ENCODE data around the gene PLCB1. TPM values are rescaled to one million over a fixed set of nuclear protein-coding genes. Genes with fewer than 3 reads are reported as not detected.

Gene PLCB1
- total RNA-seq, 3 donors from 2014 or later, result 7.2 to 50.7 (median 8.8) TPM

GRCh38 chr20:8246153-8246552 lies 114.1 kb downstream of the PLCB1 start:
- intact Hi-C loops (cut with DNase I, micrococcal nuclease), result no loop called here
- no peak for DNase-seq
- Histone ChIP-seq H3K36me3 (ENCODE audit: low read depth) (no peaks in the 10 kb centered on the region), H3K4me1 (ENCODE audit: low read depth) (no peaks in the 10 kb centered on the region), H3K9me3 (no peaks in the 10 kb centered on the region), H3K4me3 (no peak overlapping the region)
- ATAC-seq, result no peak
- TF ChIP-seq, protein P1, sequence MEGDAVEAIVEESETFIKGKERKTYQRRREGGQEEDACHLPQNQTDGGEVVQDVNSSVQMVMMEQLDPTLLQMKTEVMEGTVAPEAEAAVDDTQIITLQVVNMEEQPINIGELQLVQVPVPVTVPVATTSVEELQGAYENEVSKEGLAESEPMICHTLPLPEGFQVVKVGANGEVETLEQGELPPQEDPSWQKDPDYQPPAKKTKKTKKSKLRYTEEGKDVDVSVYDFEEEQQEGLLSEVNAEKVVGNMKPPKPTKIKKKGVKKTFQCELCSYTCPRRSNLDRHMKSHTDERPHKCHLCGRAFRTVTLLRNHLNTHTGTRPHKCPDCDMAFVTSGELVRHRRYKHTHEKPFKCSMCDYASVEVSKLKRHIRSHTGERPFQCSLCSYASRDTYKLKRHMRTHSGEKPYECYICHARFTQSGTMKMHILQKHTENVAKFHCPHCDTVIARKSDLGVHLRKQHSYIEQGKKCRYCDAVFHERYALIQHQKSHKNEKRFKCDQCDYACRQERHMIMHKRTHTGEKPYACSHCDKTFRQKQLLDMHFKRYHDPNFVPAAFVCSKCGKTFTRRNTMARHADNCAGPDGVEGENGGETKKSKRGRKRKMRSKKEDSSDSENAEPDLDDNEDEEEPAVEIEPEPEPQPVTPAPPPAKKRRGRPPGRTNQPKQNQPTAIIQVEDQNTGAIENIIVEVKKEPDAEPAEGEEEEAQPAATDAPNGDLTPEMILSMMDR (IDR thresholded peaks at IDR 0.05), result no peak

DNA sequence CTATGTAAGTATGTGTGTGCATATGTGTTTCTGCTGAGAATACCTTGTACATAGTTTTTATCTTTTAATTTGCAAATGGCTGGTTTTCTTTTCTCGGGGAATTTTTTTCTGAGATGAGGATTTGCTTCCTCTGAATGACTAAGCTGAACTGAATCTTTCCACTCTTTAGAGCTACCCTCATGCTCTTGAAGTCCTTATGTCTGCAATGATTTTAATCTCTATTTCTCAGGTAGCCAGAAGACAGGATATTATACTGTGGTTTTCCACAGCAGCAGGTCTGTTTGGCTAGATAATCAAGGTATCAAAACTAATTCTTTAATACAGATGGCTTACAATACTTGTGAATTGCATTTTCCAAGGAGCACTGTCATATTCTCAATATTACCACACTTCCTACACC lies 114.7 kb downstream of the PLCB1 start:
- DNase-seq, result no peak
- ATAC-seq, result no peak
- Histone ChIP-seq H3K9me3 (no peaks in the 10 kb centered on the region), H3K4me3 (no peak overlapping the region), H3K36me3 (ENCODE audit: low read depth) (no peaks in the 10 kb centered on the region), H3K4me1 (ENCODE audit: low read depth) (no peaks in the 10 kb centered on the region)
- intact Hi-C loops (cut with DNase I, micrococcal nuclease), result no loop called here
- TF ChIP-seq, protein P1 (IDR thresholded peaks at IDR 0.05), result no peak

DNA sequence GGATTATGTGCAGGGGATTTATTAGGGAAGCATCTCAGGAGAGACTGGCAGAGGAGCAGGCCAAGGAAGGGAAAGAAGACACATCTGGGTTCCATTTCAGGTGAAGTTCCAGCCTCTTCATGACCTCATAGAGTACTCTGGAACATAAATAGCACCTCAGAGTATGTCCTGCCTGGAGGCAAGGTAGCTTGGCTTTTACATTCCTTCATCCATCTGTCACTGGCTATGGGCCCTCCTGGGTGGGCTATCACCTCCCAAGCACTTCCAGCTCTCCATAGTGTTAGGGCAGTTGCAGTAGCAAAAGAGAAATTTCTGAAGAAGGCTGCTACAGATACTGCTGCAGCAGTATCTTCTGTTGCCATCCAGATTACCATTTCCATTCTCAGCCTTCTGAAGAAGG lies 116.0 kb downstream of the PLCB1 start:
- H3K4me3 ChIP-seq, result no peak overlapping the region
- H3K4me1 ChIP-seq (ENCODE audit: low read depth), result no peaks in the 10 kb centered on the region
- intact Hi-C loops (cut with DNase I, micrococcal nuclease), result no loop called here
- TF ChIP-seq, protein P1 (IDR thresholded peaks at IDR 0.05), result no peak
- ATAC-seq (no peak), DNase-seq (no peak)
- no peaks in the 10 kb centered on the region for H3K9me3 ChIP-seq
- no peaks in the 10 kb centered on the region for H3K36me3 ChIP-seq (ENCODE audit: low read depth)

GRCh38 chr20:8249634-8250033 lies 117.6 kb downstream of the PLCB1 start:
- TF ChIP-seq, protein P1 (IDR thresholded peaks at IDR 0.05), result no peak
- no peak for ATAC-seq
- intact Hi-C loops (cut with DNase I, micrococcal nuclease), result no loop called here

GRCh38 chr20:8250539-8251200 lies 118.6 kb downstream of the PLCB1 start:
- no peak for ATAC-seq
- no peak overlapping the region for H3K4me3 ChIP-seq

More at GRCh38 chr20:8249634-8250033, 117.6 kb downstream of the PLCB1 start:
- no peaks in the 10 kb centered on the region for H3K9me3 ChIP-seq
- H3K4me3 ChIP-seq, result no peak overlapping the region
- H3K36me3 ChIP-seq (ENCODE audit: low read depth), result no peaks in the 10 kb centered on the region
- H3K4me1 ChIP-seq (ENCODE audit: low read depth), result no peaks in the 10 kb centered on the region
- no peak for DNase-seq

More at GRCh38 chr20:8250539-8251200, 118.6 kb downstream of the PLCB1 start:
- H3K4me1 ChIP-seq (ENCODE audit: low read depth), result no peaks in the 10 kb centered on the region
- TF ChIP-seq, protein P1 (IDR thresholded peaks at IDR 0.05), result no peak
- intact Hi-C loops (cut with DNase I, micrococcal nuclease), result no loop called here
- no peaks in the 10 kb centered on the region for H3K9me3 ChIP-seq
- no peaks in the 10 kb centered on the region for H3K36me3 ChIP-seq (ENCODE audit: low read depth)
- no peak for DNase-seq

All from mucosa of descending colon (tissue), 3 donors.